ENCODE data around the gene LTO1. TPM values are rescaled to one million over a fixed set of nuclear protein-coding genes. Genes with fewer than 3 reads are reported as not detected.

LTO1 gene
- total and polyA plus RNA-seq, 10 of the 15 experiments (the other 5 are each of a cell fraction or from before 2014, with no cell fraction given) = 2.6 to 27.5 (median 14.4) TPM

DNA sequence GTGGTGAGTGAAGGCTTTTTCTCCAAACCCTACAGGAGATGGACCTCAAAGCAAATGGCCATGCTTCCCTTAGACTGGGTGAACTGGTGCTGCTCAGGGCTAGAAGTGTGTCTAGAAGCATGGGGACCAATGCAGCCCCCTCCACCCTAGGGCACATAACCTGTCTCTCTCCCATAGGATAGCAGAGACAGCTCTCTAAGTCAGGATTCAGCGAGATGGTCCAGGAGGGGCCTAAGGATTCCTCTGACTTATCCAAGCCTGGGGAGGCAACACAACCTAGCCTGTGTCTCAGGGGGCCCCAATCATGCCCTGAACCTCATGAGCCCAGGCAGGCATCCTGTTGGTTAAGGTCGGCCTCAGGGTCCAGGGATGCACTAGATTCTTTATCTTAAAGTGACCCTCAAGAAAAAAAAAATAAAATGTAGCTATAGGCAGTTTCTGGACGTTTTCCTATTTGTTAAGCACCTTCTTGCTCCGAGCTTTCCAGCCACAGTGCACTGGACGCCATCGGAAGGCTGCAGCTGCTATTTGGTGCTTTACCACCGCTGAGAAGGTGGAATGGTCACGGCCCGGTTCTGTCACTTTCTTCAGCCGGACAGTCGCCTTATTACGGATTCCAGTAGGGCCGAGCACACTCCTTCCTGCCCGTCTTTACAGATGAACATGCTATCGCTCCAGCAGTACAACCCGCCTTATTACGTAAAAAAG is 39.2 kb downstream of the LTO1 start (continued):
- TF ChIP-seq, protein P1, sequence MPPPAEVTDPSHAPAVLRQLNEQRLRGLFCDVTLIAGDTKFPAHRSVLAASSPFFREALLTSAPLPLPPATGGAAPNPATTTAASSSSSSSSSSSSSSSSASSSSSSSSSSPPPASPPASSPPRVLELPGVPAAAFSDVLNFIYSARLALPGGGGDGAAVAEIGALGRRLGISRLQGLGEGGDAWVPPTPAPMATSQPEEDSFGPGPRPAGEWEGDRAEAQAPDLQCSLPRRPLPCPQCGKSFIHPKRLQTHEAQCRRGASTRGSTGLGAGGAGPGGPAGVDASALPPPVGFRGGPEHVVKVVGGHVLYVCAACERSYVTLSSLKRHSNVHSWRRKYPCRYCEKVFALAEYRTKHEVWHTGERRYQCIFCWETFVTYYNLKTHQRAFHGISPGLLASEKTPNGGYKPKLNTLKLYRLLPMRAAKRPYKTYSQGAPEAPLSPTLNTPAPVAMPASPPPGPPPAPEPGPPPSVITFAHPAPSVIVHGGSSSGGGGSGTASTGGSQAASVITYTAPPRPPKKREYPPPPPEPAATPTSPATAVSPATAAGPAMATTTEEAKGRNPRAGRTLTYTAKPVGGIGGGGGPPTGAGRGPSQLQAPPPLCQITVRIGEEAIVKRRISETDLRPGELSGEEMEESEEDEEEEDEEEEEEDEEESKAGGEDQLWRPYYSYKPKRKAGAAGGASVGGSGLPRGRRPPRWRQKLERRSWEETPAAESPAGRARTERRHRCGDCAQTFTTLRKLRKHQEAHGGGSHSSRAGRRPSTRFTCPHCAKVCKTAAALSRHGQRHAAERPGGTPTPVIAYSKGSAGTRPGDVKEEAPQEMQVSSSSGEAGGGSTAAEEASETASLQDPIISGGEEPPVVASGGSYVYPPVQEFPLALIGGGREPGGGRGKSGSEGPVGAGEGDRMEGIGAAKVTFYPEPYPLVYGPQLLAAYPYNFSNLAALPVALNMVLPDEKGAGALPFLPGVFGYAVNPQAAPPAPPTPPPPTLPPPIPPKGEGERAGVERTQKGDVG (CRISPR knock-in tag; IDR thresholded peaks at IDR 0.05) = no peak
- TF ChIP-seq SMAD1 (IDR thresholded peaks at IDR 0.05; ENCODE audit: low read depth, partially characterized antibody) = no peak

DNA sequence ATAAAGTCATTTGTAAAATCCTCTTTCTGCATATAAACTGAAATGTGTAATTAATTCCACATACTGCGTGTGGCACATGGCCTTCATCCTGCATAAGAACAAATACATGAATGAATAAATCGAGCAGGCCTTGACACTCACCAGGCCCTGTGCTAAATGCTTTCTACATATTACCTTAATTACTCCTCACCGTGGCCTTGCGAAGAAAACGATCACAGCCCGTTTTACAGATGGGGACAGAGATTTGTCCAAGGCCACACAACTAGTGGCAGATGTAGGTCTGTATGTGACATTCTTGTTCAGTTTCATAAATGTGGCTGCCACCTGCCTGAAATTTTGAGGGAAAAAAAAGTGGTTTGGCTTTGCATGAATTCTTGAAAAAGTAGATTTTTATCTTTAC is 40.0 kb downstream of the LTO1 start:
- no peak overlapping the region for H3K4me2 ChIP-seq (ENCODE audit: control insufficient read depth, insufficient read depth)
- FAIRE-seq (no peak), DNase-seq (ENCODE audit: low read depth, low spot score) (no peak), ATAC-seq (no peak)
- no peaks in the 10 kb centered on the region; a peak in 1 of 4 replicates for H3K36me3 ChIP-seq (ENCODE audit: control insufficient read depth in 2 of 2, insufficient read depth in 2 of 2, low read length in 1 of 2)
- ChIA-PET POLR2A (no interaction called here), CTCF (no interaction called here), RAD21 (ENCODE audit: unreplicated experiment) (interaction anchor here (0.7 to 1.6 kb wide), 2 partner anchors 336 to 342 kb away, joined by 3 to 5 read pairs; no protein-coding TSS in a partner anchor), SMC1A (ENCODE audit: uncharacterized antibody, unreplicated experiment) (interaction anchor here (0.6 kb wide), 1 partner anchor 219 kb away, joined by 3 read pairs; no protein-coding TSS in a partner anchor)
- BruUV-seq (replicated peaks) = no TSS peak
- 49% methylated on average over 6 of the region's 6 CpGs for WGBS (ENCODE audit: insufficient coverage, insufficient replicate concordance, low lambda C conversion rate, missing lambda C conversion rate)
- peaks cover 18% of the 10 kb centered on the region for H3K4me1 ChIP-seq (ENCODE audit: control insufficient read depth, insufficient read depth, low read length)
- in situ Hi-C loops (cut with MboI) = no loop called here
- peaks cover 16 to 31% of the 10 kb centered on the region in 2 experiments for H3K27me3 ChIP-seq (replicated peaks in 1 of 2; ENCODE audit: control insufficient read depth in 2 of 2, insufficient read depth in 2 of 2, low read length in 1 of 2)
- H3K4me3 ChIP-seq = no peak overlapping the region
- no peaks in the 10 kb centered on the region for H4K20me1 ChIP-seq (ENCODE audit: control insufficient read depth, insufficient read depth)
- H3K9ac ChIP-seq (ENCODE audit: control insufficient read depth, insufficient read depth, low read length) = no peak overlapping the region
- no peaks in the 10 kb centered on the region for H3K79me2 ChIP-seq (ENCODE audit: control insufficient read depth, insufficient read depth, low read length)
- H2AFZ ChIP-seq (ENCODE audit: control insufficient read depth, low read depth, low read length) = no peak overlapping the region
- H3K9me3 ChIP-seq (replicated peaks; ENCODE audit: control insufficient read depth, insufficient read depth, low read length) = no peaks in the 10 kb centered on the region; the same call in 2 of the 3 replicates
- H3K27ac ChIP-seq (ENCODE audit: control insufficient read depth, insufficient read depth) = no peak overlapping the region
- intact Hi-C loops (cut with micrococcal nuclease; ENCODE audit: unreplicated experiment) = no loop called here
- TF ChIP-seq, protein P2, sequence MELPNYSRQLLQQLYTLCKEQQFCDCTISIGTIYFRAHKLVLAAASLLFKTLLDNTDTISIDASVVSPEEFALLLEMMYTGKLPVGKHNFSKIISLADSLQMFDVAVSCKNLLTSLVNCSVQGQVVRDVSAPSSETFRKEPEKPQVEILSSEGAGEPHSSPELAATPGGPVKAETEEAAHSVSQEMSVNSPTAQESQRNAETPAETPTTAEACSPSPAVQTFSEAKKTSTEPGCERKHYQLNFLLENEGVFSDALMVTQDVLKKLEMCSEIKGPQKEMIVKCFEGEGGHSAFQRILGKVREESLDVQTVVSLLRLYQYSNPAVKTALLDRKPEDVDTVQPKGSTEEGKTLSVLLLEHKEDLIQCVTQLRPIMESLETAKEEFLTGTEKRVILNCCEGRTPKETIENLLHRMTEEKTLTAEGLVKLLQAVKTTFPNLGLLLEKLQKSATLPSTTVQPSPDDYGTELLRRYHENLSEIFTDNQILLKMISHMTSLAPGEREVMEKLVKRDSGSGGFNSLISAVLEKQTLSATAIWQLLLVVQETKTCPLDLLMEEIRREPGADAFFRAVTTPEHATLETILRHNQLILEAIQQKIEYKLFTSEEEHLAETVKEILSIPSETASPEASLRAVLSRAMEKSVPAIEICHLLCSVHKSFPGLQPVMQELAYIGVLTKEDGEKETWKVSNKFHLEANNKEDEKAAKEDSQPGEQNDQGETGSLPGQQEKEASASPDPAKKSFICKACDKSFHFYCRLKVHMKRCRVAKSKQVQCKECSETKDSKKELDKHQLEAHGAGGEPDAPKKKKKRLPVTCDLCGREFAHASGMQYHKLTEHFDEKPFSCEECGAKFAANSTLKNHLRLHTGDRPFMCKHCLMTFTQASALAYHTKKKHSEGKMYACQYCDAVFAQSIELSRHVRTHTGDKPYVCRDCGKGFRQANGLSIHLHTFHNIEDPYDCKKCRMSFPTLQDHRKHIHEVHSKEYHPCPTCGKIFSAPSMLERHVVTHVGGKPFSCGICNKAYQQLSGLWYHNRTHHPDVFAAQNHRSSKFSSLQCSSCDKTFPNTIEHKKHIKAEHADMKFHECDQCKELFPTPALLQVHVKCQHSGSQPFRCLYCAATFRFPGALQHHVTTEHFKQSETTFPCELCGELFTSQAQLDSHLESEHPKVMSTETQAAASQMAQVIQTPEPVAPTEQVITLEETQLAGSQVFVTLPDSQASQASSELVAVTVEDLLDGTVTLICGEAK (IDR thresholded peaks at IDR 0.05; ENCODE audit: borderline replicate concordance) = no peak
- TF ChIP-seq, protein P3, sequence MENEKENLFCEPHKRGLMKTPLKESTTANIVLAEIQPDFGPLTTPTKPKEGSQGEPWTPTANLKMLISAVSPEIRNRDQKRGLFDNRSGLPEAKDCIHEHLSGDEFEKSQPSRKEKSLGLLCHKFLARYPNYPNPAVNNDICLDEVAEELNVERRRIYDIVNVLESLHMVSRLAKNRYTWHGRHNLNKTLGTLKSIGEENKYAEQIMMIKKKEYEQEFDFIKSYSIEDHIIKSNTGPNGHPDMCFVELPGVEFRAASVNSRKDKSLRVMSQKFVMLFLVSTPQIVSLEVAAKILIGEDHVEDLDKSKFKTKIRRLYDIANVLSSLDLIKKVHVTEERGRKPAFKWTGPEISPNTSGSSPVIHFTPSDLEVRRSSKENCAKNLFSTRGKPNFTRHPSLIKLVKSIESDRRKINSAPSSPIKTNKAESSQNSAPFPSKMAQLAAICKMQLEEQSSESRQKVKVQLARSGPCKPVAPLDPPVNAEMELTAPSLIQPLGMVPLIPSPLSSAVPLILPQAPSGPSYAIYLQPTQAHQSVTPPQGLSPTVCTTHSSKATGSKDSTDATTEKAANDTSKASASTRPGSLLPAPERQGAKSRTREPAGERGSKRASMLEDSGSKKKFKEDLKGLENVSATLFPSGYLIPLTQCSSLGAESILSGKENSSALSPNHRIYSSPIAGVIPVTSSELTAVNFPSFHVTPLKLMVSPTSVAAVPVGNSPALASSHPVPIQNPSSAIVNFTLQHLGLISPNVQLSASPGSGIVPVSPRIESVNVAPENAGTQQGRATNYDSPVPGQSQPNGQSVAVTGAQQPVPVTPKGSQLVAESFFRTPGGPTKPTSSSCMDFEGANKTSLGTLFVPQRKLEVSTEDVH (IDR thresholded peaks at IDR 0.05; ENCODE audit: low read depth, partially characterized antibody) = no peak
- TF ChIP-seq MYB (IDR thresholded peaks at IDR 0.05; ENCODE audit: borderline replicate concordance, low read depth, low read length) (no peak), BCL11A (IDR thresholded peaks at IDR 0.05; ENCODE audit: low read depth, low read length) (no peak), SIX5 (IDR thresholded peaks at IDR 0.05; ENCODE audit: low read depth, low read length, severe bottlenecking) (no peak), PAX8 (IDR thresholded peaks at IDR 0.05) (no peak), ZNF274 (IDR thresholded peaks at IDR 0.05; ENCODE audit: insufficient read depth, insufficient read length) (no peak), ZBED1 (IDR thresholded peaks at IDR 0.05; ENCODE audit: borderline replicate concordance) (no peak), SMC3 (IDR thresholded peaks at IDR 0.05; ENCODE audit: borderline replicate concordance, low read length) (no peak)
